Stimulated activated CD8-positive, alpha-beta memory T cell treated with anti-CD3 and anti-CD28 coated beads, Interleukin-15, amount 100 ng/mL, for 4 hours (primary cell): ENCODE measurements around the gene HES4.
A peak's percentile ranks its signal among the peaks of the same experiment; 100 is the strongest.

ENCODE experiments used
- DNase-seq, 2 donors: peaks; one replicate each; pipeline ENCODE4 v3.0.0-alpha.2; 2020; ENCODE audit warnings: low read depth in 2 of 2

The HES4 gene, protein sequence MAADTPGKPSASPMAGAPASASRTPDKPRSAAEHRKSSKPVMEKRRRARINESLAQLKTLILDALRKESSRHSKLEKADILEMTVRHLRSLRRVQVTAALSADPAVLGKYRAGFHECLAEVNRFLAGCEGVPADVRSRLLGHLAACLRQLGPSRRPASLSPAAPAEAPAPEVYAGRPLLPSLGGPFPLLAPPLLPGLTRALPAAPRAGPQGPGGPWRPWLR

DNA sequence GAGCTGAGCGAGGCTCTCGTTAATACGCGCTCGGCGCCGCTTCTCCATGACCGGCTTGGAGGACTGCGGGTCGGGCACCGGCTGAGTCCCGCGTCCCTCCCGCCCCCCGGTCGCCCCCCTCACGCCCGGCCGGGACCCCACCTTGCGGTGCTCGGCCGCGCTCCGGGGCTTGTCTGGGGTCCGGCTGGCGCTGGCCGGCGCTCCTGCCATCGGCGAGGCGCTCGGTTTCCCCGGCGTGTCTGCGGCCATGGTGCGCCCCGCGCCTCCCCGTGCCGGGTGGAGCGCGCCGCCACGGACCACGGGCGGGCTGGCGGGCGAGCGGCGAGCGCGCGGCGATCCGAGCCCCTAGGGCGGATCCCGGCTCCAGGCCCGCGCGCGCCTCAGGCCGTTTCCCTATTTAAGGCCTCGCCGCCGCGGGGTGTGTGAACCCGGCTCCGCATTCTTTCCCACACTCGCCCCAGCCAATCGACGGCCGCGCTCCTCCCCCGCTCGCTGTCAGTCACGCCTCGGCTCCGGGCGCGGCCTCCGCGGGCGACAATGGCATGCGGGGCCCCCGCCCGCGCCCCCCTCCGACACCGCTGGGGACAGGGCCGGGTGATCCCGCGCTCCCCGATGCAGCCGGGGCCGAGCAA is at the start of gene HES4:
TSS of gene HES4 (minus strand) at position 373 of the 632 bp plus-strand sequence. CDS start at position 249, 124 bp downstream.
- peak; percentile 23 to 40 for DNase-seq

DNA sequence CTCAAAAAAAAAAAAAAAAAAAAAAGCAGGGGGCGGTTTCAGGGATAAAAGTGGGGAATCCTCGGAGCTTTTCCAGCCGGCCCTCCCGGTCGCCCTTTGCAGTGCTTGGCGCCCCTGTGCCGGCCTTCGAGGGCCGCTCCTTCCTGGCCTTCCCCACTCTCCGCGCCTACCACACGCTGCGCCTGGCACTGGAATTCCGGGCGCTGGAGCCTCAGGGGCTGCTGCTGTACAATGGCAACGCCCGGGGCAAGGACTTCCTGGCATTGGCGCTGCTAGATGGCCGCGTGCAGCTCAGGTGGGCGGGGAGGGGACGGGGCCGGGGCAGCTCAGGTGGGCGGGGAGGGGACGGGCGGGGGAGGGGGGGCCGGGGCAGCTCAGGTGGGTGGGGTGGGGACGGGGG is 48.9 kb upstream of the HES4 start:
- no peak for DNase-seq

DNA sequence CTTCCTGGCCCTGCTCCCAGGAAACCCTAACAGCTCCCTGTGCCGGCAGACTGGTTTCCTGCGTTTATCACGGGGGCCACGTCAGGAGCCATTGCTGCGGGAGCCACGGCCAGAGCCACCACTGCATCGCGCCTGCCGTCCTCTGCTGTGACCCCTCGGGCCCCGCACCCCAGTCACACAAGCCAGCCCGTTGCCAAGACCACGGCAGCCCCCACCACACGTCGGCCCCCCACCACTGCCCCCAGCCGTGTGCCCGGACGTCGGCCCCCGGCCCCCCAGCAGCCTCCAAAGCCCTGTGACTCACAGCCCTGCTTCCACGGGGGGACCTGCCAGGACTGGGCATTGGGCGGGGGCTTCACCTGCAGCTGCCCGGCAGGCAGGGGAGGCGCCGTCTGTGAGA is 48.1 kb upstream of the HES4 start:
- no peak for DNase-seq

DNA sequence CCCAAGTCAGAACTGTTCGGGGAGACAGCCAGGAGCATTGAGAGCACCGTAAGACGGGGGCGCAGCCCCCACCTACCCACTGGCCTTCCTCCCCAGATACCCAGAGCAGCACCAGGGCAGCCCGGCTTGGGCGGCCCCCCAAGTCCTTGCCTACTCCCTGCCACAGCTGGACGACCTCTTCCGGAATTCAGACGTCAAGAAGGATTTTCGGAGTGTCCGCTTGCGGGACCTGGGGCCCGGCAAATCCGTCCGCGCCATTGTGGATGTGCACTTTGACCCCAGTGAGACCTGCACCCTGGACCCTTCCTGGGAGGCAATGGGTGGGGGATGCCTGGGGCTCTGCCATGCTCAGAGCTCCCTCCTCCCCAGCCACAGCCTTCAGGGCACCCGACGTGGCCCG is 47.5 kb upstream of the HES4 start:
- DNase-seq = no peak

DNA sequence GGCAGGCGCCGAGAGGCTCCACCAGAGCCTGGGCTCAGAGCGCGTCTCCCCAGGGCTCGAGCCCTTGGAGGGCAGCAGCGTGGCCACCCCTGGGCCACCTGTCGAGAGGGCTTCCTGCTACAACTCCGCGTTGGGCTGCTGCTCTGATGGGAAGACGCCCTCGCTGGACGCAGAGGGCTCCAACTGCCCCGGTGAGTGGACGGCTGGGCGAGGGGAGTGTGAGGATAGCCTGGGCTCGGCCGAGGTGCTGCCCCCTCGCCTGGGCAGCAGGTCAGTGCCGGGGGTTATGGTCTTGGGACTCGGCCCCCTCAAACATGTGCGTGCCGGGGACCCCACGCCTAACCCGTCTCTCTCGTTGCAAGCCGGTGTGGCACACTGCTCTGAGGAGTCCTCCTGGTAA is 46.9 kb upstream of the HES4 start:
- no peak for DNase-seq

DNA sequence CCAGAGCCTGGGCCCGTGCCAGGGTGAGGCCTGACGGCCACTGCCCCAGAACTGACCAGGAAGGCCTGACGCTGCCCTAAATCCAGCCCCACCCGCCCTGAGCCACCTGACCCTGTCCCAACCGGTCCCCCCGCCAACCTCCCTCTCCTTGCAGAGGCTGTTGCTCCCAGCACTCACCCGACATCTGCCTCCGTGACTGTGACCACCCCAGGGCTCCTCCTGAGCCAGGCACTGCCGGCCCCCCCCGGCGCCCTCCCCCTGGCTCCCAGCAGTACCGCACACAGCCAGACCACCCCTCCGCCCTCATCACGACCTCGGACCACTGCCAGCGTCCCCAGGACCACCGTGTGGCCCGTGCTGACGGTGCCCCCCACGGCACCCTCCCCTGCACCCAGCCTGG is 46.3 kb upstream of the HES4 start:
- DNase-seq = no peak

DNA sequence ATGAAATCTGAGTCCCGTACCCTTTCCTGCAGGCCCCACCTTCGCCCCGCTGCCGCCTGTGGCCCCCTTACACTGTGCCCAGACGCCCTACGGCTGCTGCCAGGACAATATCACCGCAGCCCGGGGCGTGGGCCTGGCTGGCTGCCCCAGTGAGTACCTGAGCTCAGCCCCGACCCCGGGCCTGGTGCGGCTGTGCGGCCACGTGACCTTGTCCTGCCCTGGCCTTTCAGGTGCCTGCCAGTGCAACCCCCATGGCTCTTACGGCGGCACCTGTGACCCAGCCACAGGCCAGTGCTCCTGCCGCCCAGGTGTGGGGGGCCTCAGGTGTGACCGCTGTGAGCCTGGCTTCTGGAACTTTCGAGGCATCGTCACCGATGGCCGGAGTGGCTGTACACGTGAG is 45.2 kb upstream of the HES4 start:
- no peak for DNase-seq

DNA sequence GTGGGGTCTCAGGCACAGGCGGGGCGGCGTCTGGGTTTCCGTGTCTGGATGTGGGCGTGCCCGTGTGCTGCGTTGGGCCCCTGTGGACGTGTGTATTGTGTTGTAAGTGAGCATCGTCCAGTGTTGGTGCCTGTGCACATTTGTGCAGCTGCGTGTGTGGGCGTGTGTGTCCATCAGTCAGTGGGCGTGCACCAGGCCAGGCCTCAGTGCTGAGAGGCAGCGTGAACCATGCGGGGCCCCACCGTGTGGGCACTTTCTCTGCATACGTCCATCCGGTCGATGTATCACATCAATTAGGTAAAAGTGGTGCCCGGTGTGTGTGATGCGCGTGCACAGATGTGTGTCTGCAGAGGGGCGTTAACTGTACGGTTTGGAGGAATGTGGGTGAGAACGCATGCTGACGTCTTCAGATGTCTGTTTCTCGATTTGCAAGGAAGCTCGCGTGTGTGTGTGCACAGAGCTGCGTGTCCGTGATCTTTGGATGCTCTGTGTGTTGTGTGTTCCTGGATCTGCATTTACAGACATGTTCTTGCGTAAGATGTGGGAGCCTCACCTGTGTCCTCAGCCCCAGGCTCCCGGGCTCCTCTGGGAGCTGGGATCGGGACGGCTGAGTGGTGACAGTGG is 44.7 kb upstream of the HES4 start:
- no peak for DNase-seq

DNA sequence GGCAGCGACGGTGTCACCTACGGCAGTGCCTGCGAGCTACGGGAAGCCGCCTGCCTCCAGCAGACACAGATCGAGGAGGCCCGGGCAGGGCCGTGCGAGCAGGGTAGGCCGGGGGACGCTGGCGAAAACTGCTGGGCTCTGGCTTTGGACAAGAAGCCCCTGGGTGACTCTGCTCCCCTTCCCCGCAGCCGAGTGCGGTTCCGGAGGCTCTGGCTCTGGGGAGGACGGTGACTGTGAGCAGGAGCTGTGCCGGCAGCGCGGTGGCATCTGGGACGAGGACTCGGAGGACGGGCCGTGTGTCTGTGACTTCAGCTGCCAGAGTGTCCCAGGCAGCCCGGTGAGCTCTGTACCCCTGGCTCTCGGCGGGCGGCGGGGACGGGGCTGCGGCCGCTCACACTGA is 44.0 kb upstream of the HES4 start:
- no peak for DNase-seq

DNA sequence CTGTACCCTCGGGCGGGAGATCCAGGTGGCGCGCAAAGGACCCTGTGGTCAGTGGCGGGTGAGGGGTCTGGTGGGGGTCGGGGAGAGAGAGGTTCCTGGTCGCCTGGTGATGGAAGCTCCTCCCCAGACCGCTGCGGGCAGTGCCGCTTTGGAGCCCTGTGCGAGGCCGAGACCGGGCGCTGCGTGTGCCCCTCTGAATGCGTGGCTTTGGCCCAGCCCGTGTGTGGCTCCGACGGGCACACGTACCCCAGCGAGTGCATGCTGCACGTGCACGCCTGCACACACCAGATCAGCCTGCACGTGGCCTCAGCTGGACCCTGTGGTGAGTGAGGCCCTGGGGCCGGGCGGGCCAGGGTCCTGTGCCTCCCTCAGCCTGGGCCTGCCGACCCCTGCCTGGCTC is 43.5 kb upstream of the HES4 start:
- DNase-seq = no peak

DNA sequence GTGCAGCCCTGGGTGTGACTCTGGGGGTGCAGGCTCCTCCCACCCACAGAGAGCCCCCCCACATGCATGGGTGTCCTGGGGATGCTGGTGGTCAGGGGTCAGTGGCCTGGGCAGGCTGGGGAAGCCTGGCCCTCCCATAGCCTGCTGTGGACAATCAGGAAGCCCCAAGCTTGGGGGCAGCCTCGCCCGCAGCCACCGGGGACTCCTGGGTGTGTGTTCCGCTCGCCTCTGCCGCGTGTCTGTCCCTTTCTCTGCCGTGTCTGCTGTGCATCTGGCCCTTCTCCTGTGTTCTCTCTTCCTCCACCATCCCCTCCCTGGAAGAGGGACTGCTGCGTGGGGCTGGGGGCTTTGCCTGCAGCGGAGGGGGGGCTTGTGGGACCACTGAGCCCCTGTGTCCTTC is 42.9 kb upstream of the HES4 start:
- DNase-seq = no peak

DNA sequence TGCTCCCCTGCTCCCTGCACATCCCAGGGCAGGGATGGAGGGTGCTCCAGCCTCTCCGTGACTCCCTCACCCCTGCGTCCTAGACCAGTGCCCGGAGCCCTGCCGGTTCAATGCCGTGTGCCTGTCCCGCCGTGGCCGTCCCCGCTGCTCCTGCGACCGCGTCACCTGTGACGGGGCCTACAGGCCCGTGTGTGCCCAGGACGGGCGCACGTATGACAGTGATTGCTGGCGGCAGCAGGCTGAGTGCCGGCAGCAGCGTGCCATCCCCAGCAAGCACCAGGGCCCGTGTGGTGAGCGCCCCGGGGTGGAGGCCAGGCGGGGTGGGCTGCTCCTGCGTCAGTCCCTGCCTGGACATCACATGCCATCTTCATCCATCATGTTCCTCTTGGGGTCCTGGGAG is 42.0 kb upstream of the HES4 start:
- no peak for DNase-seq

DNA sequence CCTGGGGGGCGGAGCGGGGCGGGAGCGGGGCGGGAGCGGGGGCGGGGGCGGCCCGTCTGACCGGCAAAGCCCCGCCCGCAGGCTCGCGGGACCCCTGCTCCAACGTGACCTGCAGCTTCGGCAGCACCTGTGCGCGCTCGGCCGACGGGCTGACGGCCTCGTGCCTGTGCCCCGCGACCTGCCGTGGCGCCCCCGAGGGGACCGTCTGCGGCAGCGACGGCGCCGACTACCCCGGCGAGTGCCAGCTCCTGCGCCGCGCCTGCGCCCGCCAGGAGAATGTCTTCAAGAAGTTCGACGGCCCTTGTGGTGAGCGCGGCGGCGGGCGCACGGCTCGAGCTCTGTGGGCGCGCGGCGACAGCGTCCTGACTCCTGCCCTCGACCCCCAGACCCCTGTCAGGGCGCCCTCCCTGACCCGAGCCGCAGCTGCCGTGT is 41.2 kb upstream of the HES4 start:
- DNase-seq = no peak

DNA sequence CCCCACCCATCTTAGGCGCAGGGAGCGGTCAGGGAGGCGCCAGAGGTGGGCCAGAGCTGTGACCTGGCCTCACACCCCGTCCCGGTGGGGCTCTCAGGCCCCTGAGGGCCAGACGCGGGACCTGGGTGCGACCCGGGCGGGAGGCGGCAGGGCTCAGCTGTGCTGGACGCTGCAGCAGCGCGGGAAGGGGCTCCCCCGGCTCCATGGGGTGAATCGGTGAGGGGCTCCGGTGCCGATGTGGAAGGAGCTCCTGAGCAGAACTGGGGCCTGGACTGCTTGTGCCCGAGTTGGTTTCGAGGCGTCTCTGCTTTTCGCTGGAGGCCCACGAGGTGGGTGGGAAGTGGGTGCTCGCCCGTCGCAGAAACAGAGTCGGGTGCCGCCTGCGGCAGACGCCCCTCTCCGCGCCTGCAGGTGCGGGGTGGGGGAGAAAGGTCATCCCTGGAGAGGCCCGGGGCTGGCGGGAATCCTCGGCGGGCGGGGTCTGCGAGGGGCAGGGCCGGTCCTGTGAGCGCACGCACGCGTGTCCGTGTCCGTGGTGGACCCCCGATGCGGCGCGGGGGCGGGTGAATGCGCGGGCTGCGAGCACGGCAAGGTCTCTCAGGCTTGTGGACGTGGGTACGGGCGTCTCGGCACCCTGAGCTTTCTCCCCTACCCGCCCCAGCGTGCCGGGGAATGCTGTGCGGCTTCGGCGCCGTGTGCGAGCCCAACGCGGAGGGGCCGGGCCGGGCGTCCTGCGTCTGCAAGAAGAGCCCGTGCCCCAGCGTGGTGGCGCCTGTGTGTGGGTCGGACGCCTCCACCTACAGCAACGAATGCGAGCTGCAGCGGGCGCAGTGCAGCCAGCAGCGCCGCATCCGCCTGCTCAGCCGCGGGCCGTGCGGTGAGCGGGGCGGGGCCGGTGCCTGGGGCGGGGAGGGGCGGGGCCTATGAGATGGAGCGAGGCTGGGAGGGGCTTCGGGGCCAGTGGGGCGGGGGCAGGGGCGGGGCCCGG is 40.4 kb upstream of the HES4 start:
- peak; percentile 48 to 58 for DNase-seq

DNA sequence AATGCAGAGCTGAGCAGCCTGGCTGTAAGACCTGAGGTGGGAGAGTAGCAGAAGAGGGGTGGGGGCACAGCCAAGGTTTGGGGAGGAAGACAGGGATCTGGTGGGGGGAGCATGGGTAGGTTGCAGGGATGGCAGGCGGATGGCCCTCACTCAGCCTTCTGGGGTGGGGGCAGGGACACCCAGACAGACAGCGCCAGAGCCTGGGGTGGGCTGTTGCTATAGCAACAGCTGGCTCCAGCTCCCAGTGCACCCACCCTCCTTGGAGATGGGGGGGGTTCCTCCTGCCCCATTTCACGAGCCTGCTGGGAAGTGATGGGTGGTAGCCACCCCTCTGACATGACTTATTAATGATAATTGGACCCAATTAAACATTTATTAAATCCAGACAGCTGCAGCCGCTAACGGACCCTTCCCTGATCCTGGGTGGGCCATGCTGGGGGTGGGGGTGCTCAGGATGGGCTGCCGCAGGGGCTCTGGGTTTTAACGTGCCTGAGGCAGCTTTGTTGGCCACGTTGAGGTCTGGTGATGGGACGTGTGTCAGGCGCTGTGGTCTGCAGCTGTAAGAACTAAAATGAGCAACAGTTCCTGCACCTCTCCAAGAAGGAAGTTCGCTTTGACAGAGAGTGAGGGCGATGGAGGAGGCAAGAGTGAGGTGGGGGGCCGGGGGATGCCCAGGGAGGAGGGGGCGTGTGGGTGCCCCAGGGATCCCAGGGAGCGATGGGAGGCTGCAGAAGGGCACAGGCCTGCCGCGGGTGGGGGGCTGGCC is 39.4 kb upstream of the HES4 start:
- no peak for DNase-seq

DNA sequence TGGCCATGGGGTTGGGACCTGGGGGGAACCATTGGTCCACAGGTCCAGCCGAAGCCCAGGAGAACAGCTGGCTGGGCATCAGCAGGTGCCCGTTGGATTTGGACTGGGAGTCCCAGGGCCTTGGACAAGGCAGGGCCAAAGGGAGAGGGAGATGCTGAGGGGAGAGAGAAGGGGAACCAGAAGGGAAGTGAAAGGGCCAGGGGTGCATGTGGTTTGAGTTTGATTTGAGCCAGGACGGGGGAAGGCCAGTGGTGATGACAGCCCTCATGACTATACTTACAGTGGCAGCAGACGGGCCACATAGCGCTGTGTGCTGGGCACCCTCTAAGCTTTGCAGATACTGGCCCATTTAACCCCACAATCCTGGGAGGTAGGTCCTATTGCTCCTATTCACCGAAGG is 38.8 kb upstream of the HES4 start:
- no peak for DNase-seq

DNA sequence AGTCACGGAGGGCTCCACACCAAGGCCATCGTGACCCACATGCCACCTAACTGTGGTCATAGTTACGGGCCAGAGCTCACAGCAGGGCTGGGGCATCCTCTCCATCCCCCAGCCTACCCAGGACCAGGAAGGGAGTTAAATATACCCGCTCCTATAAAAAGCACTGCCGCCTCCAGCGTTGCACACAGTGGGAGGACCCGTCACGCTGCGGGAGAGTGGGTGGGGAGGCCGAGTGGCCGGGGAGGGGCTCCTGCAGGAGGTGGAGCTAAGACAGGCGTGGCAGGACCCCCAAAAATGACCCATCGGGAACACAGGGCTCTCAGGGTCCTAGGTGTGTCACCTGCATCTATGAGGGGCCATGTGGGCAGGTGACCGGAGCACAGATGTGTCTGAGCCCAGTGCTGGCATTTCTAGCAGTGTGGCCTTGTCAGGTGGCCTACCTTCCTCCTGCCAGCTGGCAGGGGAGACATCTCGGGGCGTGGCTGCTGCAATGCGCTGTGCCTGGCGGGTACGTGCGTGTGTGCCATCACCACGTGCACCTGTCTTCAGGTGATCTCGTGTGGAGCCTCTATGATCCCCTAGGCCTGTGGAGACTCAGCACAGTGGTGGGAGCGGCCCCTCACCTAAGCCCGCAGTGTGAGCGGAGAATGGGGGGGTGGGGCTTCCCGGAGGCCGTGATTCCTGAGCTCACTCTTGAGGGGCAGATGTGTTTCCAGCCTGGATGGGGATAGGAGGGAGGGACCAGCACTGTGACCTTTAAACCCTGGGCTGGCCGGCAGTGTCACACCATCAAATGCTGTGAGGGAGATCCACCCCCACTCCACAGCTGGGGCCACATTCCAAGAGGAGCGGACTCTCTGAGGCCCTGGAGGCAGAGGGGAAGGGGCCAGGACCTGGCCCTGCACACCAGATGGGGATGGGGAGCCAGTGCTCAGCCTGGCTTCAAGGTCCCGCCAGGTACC is 37.8 kb upstream of the HES4 start:
- no peak for DNase-seq

DNA sequence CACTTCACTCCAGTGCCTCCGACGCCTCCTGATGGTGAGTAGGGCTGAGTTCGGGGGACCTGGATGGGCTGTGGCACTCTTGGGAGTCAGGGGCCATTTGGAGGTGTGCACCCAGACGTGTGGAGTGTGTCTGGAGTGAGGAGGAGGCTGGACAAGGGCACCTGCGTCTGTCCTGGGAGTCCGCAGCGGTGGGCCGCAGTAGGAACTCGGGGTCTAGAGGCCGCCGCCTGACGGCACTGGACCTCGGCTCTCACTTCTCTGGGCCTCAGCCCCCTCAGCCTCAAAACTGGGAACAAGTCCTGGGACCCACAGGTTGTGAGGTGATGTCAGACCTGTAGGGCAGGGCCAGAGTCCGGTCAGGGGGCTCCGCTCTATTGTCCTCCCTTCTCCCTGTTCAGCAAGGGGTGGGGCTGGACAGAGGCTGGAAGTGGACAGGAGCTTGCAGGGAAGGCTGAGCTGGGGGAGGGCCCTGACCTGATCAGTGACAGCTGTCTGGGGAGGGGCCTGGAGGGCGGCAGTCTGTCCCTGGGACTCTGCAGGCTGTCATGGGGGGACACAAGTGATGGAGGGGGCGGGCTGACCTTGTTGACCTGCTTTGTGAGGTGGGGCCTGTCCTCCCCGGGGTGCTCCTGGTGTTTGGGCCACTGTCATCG is 35.5 kb upstream of the HES4 start:
- no peak for DNase-seq

DNA sequence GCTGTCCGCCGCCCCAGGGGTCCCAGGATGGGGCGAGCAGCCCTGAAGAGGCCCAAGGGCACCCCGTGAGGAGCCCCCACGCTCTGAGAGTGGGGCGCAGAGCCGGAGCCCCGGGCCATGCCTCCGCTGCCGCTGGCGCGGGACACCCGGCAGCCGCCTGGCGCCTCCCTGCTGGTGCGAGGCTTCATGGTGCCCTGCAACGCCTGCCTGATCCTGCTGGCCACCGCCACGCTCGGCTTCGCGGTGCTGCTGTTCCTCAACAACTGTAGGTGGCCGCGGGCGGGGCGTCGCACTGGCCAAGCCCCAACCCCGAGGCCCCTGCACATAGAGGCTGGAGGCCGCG is 34.5 kb upstream of the HES4 start:
- DNase-seq = no peak
